Activated naive CD4-positive, alpha-beta T cell treated with anti-CD3 and anti-CD28 coated beads for 36 hours (primary cell): ENCODE measurements around the gene DLX4. TPM values are rescaled to one million over a fixed set of nuclear protein-coding genes. Genes with fewer than 3 reads are reported as not detected.

Source experiments
- CTCF ChIA-PET: fragments of 350-600 bp; sonication (Branson Sonifier 250); formaldehyde crosslinking; loops from one replicate; lab custom pipeline; 2021; ENCODE audit warnings: antibody characterized with exemption; lab: Charles Lee
- DNase-seq: peaks from one replicate; pipeline ENCODE4 v3.0.0-alpha.2; 2020
- H3K27ac Mint-ChIP-seq: one replicate; pipeline ENCODE4 v1.8.0; 2021; ENCODE audit warnings: mild to moderate bottlenecking, mixed read lengths
- H3K27me3 Mint-ChIP-seq: one replicate; pipeline ENCODE4 v1.8.0; 2021; ENCODE audit warnings: low read depth, mixed read lengths
- H3K36me3 Mint-ChIP-seq: one replicate; pipeline ENCODE4 v1.8.0; 2021; ENCODE audit warnings: low read depth, mixed read lengths
- H3K4me1 Mint-ChIP-seq: one replicate; pipeline ENCODE4 v1.8.0; 2021; ENCODE audit warnings: low read depth, mixed read lengths
- H3K4me3 Mint-ChIP-seq: one replicate; pipeline ENCODE4 v1.8.0; 2021; ENCODE audit warnings: mild to moderate bottlenecking, moderate library complexity, mixed read lengths
- H3K9me3 Mint-ChIP-seq: one replicate; pipeline ENCODE4 v1.8.0; 2021; ENCODE audit warnings: mixed read lengths
- intact Hi-C: fragments of 100-400 bp; cut with micrococcal nuclease; formaldehyde crosslinking; loops from one replicate; pipeline ENCODE4 v1.15.1; 2023
- total RNA-seq, 2 experiments: library from RNA; stranded (reverse); gene quantifications; one replicate each; pipeline ENCODE4 v1.2.3, GENCODE V29; 2021

Gene DLX4
- total RNA-seq, 2 experiments from 2014 or later, result 0.67 to 0.81 TPM

GRCh38 chr17:49932138-49932723, 36.8 kb upstream of the DLX4 start:
- no peaks in the 10 kb centered on the region for H3K4me1 Mint-ChIP-seq
- intact Hi-C loops, result no loop called here
- H3K27me3 Mint-ChIP-seq, result peaks cover 9% of the 10 kb centered on the region
- H3K9me3 Mint-ChIP-seq, result no peaks in the 10 kb centered on the region
- DNase-seq, result no peak
- H3K27ac Mint-ChIP-seq, result no peak overlapping the region
- H3K4me3 Mint-ChIP-seq, result no peak overlapping the region
- no peaks in the 10 kb centered on the region for H3K36me3 Mint-ChIP-seq
- CTCF ChIA-PET, result interaction anchor here (1.3 kb wide), 1 partner anchor 21 kb away, joined by 3 read pairs; no protein-coding TSS in a partner anchor

GRCh38 chr17:49932901-49933300, 36.1 kb upstream of the DLX4 start:
- peaks cover 9% of the 10 kb centered on the region for H3K27me3 Mint-ChIP-seq
- H3K4me1 Mint-ChIP-seq, result no peaks in the 10 kb centered on the region
- intact Hi-C loops, result no loop called here
- H3K9me3 Mint-ChIP-seq, result no peaks in the 10 kb centered on the region
- no peaks in the 10 kb centered on the region for H3K36me3 Mint-ChIP-seq
- DNase-seq, result no peak
- no peak overlapping the region for H3K27ac Mint-ChIP-seq
- no peak overlapping the region for H3K4me3 Mint-ChIP-seq
- CTCF ChIA-PET, result interaction anchor here (1.3 kb wide), 2 partner anchors 53 to 63 kb away, joined by 3 to 4 read pairs; no protein-coding TSS in a partner anchor

GRCh38 chr17:49935526-49936210, 33.3 kb upstream of the DLX4 start:
- no peaks in the 10 kb centered on the region for H3K4me1 Mint-ChIP-seq
- peaks cover 13% of the 10 kb centered on the region for H3K27me3 Mint-ChIP-seq
- H3K4me3 Mint-ChIP-seq, result no peak overlapping the region
- H3K27ac Mint-ChIP-seq, result no peak overlapping the region
- CTCF ChIA-PET, result interaction anchor here (0.6 kb wide), 1 partner anchor 481 kb away, joined by 3 read pairs; no protein-coding TSS in a partner anchor
- DNase-seq, result no peak
- H3K9me3 Mint-ChIP-seq, result no peaks in the 10 kb centered on the region
- intact Hi-C loops, result no loop called here
- H3K36me3 Mint-ChIP-seq, result no peaks in the 10 kb centered on the region

- Mint-ChIP-seq H3K27ac (no peak overlapping the region), H3K27me3 (peaks cover 13% of the 10 kb centered on the region)
Measured at GRCh38 chr17:49936386-49936785, 32.6 kb upstream of the DLX4 start.

GRCh38 chr17:49939318-49939717, 29.7 kb upstream of the DLX4 start:
- peaks cover 4% of the 10 kb centered on the region for H3K27me3 Mint-ChIP-seq
- H3K4me1 Mint-ChIP-seq, result no peaks in the 10 kb centered on the region
- no peak for DNase-seq
- CTCF ChIA-PET, result interaction anchor here (0.6 to 4.7 kb wide), 4 partner anchors 9 to 148 kb away, joined by 3 to 26 read pairs (median 5); no protein-coding TSS in a partner anchor
- H3K9me3 Mint-ChIP-seq, result no peaks in the 10 kb centered on the region
- no peaks in the 10 kb centered on the region for H3K36me3 Mint-ChIP-seq
- no peak overlapping the region for H3K27ac Mint-ChIP-seq
- H3K4me3 Mint-ChIP-seq, result no peak overlapping the region
- intact Hi-C loops, result no loop called here

More at GRCh38 chr17:49936386-49936785, 32.6 kb upstream of the DLX4 start:
- Mint-ChIP-seq H3K4me1 (no peaks in the 10 kb centered on the region), H3K9me3 (no peaks in the 10 kb centered on the region), H3K4me3 (no peak overlapping the region), H3K36me3 (no peaks in the 10 kb centered on the region)
- intact Hi-C loops, result no loop called here
- CTCF ChIA-PET, result no interaction called here
- no peak for DNase-seq

- Mint-ChIP-seq H3K36me3 (no peaks in the 10 kb centered on the region), H3K4me1 (no peaks in the 10 kb centered on the region), H3K4me3 (no peak overlapping the region), H3K27me3 (peaks cover 4% of the 10 kb centered on the region), H3K27ac (no peak overlapping the region), H3K9me3 (no peaks in the 10 kb centered on the region)
- CTCF ChIA-PET, result interaction anchor here (0.6 to 4.7 kb wide), 5 partner anchors 11 to 61 kb away, joined by 3 to 26 read pairs (median 4); no protein-coding TSS in a partner anchor
- intact Hi-C loops, result no loop called here
- DNase-seq, result no peak
Measured at GRCh38 chr17:49941427-49941826, 27.6 kb upstream of the DLX4 start.

GRCh38 chr17:49942947-49943346, 26.0 kb upstream of the DLX4 start:
- DNase-seq, result no peak
- Mint-ChIP-seq H3K36me3 (no peaks in the 10 kb centered on the region), H3K27me3 (peaks cover 4% of the 10 kb centered on the region), H3K4me3 (no peak overlapping the region), H3K27ac (no peak overlapping the region), H3K9me3 (no peaks in the 10 kb centered on the region), H3K4me1 (no peaks in the 10 kb centered on the region)
- CTCF ChIA-PET, result interaction anchor here (1.6 to 4.7 kb wide), 3 partner anchors 10 to 54 kb away, joined by 3 to 26 read pairs (median 5); no protein-coding TSS in a partner anchor
- intact Hi-C loops, result no loop called here

GRCh38 chr17:49944273-49944870, 24.6 kb upstream of the DLX4 start:
- Mint-ChIP-seq H3K9me3 (no peaks in the 10 kb centered on the region), H3K27me3 (peaks cover 5% of the 10 kb centered on the region), H3K4me1 (no peaks in the 10 kb centered on the region), H3K4me3 (no peak overlapping the region), H3K36me3 (no peaks in the 10 kb centered on the region), H3K27ac (no peak overlapping the region)
- no peak for DNase-seq
- intact Hi-C loops, result no loop called here
- CTCF ChIA-PET, result interaction anchor here (2.0 kb wide), 2 partner anchors 8 to 52 kb away, joined by 5 to 6 read pairs; no protein-coding TSS in a partner anchor

GRCh38 chr17:49946208-49946607, 22.8 kb upstream of the DLX4 start:
- Mint-ChIP-seq H3K4me3 (no peak overlapping the region), H3K36me3 (no peaks in the 10 kb centered on the region), H3K27me3 (peaks cover 17% of the 10 kb centered on the region), H3K4me1 (no peaks in the 10 kb centered on the region), H3K27ac (no peak overlapping the region), H3K9me3 (no peaks in the 10 kb centered on the region)
- CTCF ChIA-PET, result interaction anchor here (0.6 to 2.0 kb wide), 3 partner anchors 40 to 144 kb away, joined by 3 to 6 read pairs (median 3); no protein-coding TSS in a partner anchor
- intact Hi-C loops, result no loop called here
- no peak for DNase-seq

GRCh38 chr17:49946964-49947584, 21.9 kb upstream of the DLX4 start:
- H3K4me1 Mint-ChIP-seq, result no peaks in the 10 kb centered on the region
- no peaks in the 10 kb centered on the region for H3K36me3 Mint-ChIP-seq
- H3K27me3 Mint-ChIP-seq, result peaks cover 20% of the 10 kb centered on the region
- CTCF ChIA-PET, result interaction anchor here (0.6 to 7.0 kb wide), 2 partner anchors 50 to 147 kb away, joined by 3 to 184 read pairs; partner anchors contain the start of gene DLX3
- no peaks in the 10 kb centered on the region for H3K9me3 Mint-ChIP-seq
- H3K4me3 Mint-ChIP-seq, result no peak overlapping the region
- no peak for DNase-seq
- H3K27ac Mint-ChIP-seq, result no peak overlapping the region
- intact Hi-C loops, result no loop called here

- Mint-ChIP-seq H3K9me3 (no peaks in the 10 kb centered on the region), H3K27ac (no peak overlapping the region), H3K4me3 (no peak overlapping the region), H3K4me1 (no peaks in the 10 kb centered on the region), H3K27me3 (peaks cover 24% of the 10 kb centered on the region), H3K36me3 (no peaks in the 10 kb centered on the region)
- CTCF ChIA-PET, result interaction anchor here (0.8 to 7.0 kb wide), 2 partner anchors 47 to 392 kb away, joined by 3 to 184 read pairs; partner anchors contain the start of gene DLX3
- intact Hi-C loops, result loop anchor here (5.0 kb wide), 1 partner anchor 138 kb away; no protein-coding TSS in a partner anchor
- DNase-seq, result no peak
Measured at GRCh38 chr17:49949634-49950033, 19.4 kb upstream of the DLX4 start.
